Measurements from ENCODE around the gene CC2D1B. TPM values are rescaled to one million over a fixed set of nuclear protein-coding genes. Genes with fewer than 3 reads are reported as not detected.
"Not testable (repeated sequence)": the region's sequence is repeated elsewhere in the genome, so short reads cannot be mapped to it uniquely, and the experiment has no call there.

Gene CC2D1B
- total RNA-seq, 2 donors from 2014 or later, result 23.6 to 48.5 TPM

GRCh38 chr1:52399629-52400028 is 33.6 kb upstream of the CC2D1B start:
- H3K4me1 ChIP-seq, result peaks cover 8% of the 10 kb centered on the region
- no peaks in the 10 kb centered on the region for H3K27me3 ChIP-seq
- TF ChIP-seq CTCF (IDR thresholded peaks at IDR 0.05) (no peak), POLR2A (IDR thresholded peaks at IDR 0.05) (no peak)
- no peak overlapping the region for H3K4me3 ChIP-seq
- no peak overlapping the region for H3K27ac ChIP-seq
- no peaks in the 10 kb centered on the region for H3K36me3 ChIP-seq (replicated peaks in 1 of 2; ENCODE audit: insufficient read depth in 1 of 2, low read depth in 2 of 2)
- WGBS, 2 donors, result 93% methylated on average over 3 of the region's 3 CpGs
- DNase-seq (no peak), ATAC-seq (no peak)
- H3K9me3 ChIP-seq, result no peaks in the 10 kb centered on the region
- intact Hi-C loops (cut with DNase I), result no loop called here

GRCh38 chr1:52393174-52393573 is 27.2 kb upstream of the CC2D1B start:
- Histone ChIP-seq H3K4me1 (no peaks in the 10 kb centered on the region), H3K4me3 (no peak overlapping the region), H3K27ac (no peak overlapping the region), H3K27me3 (no peaks in the 10 kb centered on the region), H3K9me3 (no peaks in the 10 kb centered on the region), H3K36me3 (replicated peaks in 1 of 2; ENCODE audit: insufficient read depth in 1 of 2, low read depth in 2 of 2) (no peaks in the 10 kb centered on the region)
- WGBS, 2 donors, result 92 to 97% methylated on average over 5 of the region's 5 CpGs
- DNase-seq (no peak), ATAC-seq (no peak)
- TF ChIP-seq CTCF (IDR thresholded peaks at IDR 0.05), result no peak
- intact Hi-C loops (cut with DNase I), result no loop called here

- H3K4me1 ChIP-seq, result no peaks in the 10 kb centered on the region
- H3K36me3 ChIP-seq (replicated peaks in 1 of 2; ENCODE audit: insufficient read depth in 1 of 2, low read depth in 2 of 2), result no peaks in the 10 kb centered on the region
- H3K27me3 ChIP-seq, result no peaks in the 10 kb centered on the region
- no peak for ATAC-seq
- H3K9me3 ChIP-seq, result no peaks in the 10 kb centered on the region
- DNase-seq, result no peak
- H3K4me3 ChIP-seq, result no peak overlapping the region
- H3K27ac ChIP-seq, result no peak overlapping the region
- WGBS, 2 donors, result 87 to 91% methylated on average over 5 of the region's 5 CpGs
- TF ChIP-seq POLR2A (IDR thresholded peaks at IDR 0.05) (no peak), CTCF (IDR thresholded peaks at IDR 0.05) (no peak)
- intact Hi-C loops (cut with DNase I), result no loop called here
These were observed 20.5 kb upstream of the CC2D1B start for GRCh38 chr1:52386458-52386857.

- H3K4me1 ChIP-seq, result no peaks in the 10 kb centered on the region
- H3K27me3 ChIP-seq, result no peaks in the 10 kb centered on the region
- TF ChIP-seq CTCF (IDR thresholded peaks at IDR 0.05) (no peak), POLR2A (IDR thresholded peaks at IDR 0.05) (no peak)
- H3K27ac ChIP-seq, result no peak overlapping the region
- WGBS, 2 donors, result 91 to 96% methylated on average over 3 of the region's 3 CpGs
- ATAC-seq (no peak), DNase-seq (no peak)
- intact Hi-C loops (cut with DNase I), result no loop called here
- no peaks in the 10 kb centered on the region for H3K9me3 ChIP-seq
- no peak overlapping the region for H3K4me3 ChIP-seq
- no peaks in the 10 kb centered on the region for H3K36me3 ChIP-seq (replicated peaks in 1 of 2; ENCODE audit: insufficient read depth in 1 of 2, low read depth in 2 of 2)
These were observed 19.4 kb upstream of the CC2D1B start for GRCh38 chr1:52385376-52385775.

- H3K27ac ChIP-seq; H3K4me3 ChIP-seq; ATAC-seq; H3K9me3 ChIP-seq; DNase-seq; H3K27me3 ChIP-seq; intact Hi-C loops (cut with DNase I); H3K36me3 ChIP-seq (replicated peaks in 1 of 2; ENCODE audit: insufficient read depth in 1 of 2, low read depth in 2 of 2): not testable (repeated sequence)
- 60 to 80% methylated on average over 1 of the region's 1 CpG for WGBS, 2 donors
- peaks cover 26% of the 10 kb centered on the region for H3K4me1 ChIP-seq
These were observed 3.8 kb upstream of the CC2D1B start for GRCh38 chr1:52369851-52370250.

All from body of pancreas (tissue), 4 donors.